ENCODE data around the gene GLS2. TPM values are rescaled to one million over a fixed set of nuclear protein-coding genes. Genes with fewer than 3 reads are reported as not detected.
A peak's percentile ranks its signal among the peaks of the same experiment; 100 is the strongest.

Gene GLS2
- total RNA-seq, 2 experiments from 2014 or later: 0.70 to 1.1 TPM

DNA sequence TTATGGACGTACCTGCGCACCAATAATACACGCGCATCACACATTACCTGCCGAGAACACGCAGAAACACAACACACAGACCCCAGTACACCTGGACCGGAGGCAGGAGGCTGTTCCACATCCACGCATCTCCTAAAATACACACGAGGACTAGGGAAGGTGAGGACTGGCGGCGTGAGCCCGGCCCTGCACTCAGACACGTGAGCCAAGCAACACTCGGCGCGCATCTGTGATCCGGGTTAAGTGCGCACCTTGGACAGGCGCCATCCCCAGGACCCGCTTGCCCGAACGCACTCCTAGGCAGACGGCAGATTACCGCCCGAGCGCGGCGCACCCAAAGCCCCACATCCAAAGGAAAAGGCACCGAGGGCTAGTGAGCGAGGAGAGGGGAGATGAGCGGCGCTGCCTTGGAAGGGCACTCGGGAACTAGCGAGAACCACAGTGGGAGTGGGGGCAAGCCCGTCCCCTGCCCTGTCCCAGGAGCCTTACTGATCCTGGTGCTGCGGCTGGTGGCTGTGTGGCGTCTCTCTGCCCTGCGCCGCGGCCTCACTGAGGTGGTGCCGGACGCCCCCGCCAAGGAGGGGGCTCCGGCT, 417 bp downstream of the GLS2 start:
- H3K27ac Mint-ChIP-seq: no peak overlapping the region
- ChIA-PET CTCF (interaction anchor here (1.0 to 1.3 kb wide), 3 partner anchors 14 to 106 kb away, joined by 3 to 4 read pairs (median 3); no protein-coding TSS in a partner anchor), POLR2A (interaction anchor here (1.2 kb wide), 1 partner anchor 20 kb away, joined by 4 read pairs; the partner anchor contains the start of gene SPRYD4)
- ATAC-seq (peak; percentile 46), DNase-seq (peak; percentile 27)
- peak overlapping the region; percentile 76 for H3K4me3 Mint-ChIP-seq
- H3K9me3 Mint-ChIP-seq (ENCODE audit: insufficient read depth): no peaks in the 10 kb centered on the region
- peaks cover 20% of the 10 kb centered on the region for H3K4me1 Mint-ChIP-seq (ENCODE audit: low read depth)
- peaks cover 47% of the 10 kb centered on the region for H3K27me3 Mint-ChIP-seq (ENCODE audit: low read depth)
- peaks cover 3% of the 10 kb centered on the region for H3K36me3 Mint-ChIP-seq (ENCODE audit: low read depth)

DNA sequence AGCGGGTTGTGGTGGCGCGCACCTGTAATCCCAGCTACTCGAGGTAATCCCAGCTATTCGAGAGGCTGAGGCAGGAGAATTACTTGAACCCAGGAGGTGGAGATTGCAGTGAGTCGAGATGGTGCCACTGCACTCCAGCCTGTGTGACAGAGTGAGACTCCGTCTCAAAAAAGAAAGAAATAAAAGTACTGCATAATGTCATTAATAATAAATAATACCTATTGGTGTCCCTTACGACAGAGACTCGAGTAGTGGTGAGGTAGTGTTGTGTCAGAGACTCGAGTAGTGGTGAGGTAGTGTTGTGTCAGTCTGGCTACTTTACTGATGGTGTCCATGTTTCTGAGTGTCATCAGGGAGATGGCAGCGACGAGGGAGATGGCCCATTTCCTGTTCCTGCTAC, 1.3 kb downstream of the GLS2 start:
- ChIA-PET CTCF (no interaction called here), POLR2A (no interaction called here)
- peaks cover 44% of the 10 kb centered on the region for H3K27me3 Mint-ChIP-seq (ENCODE audit: low read depth)
- ATAC-seq (no peak), DNase-seq (no peak)
- H3K9me3 Mint-ChIP-seq (ENCODE audit: insufficient read depth): no peaks in the 10 kb centered on the region
- no peak overlapping the region for H3K27ac Mint-ChIP-seq
- H3K4me3 Mint-ChIP-seq: peak overlapping the region; percentile 5
- peaks cover 3% of the 10 kb centered on the region for H3K36me3 Mint-ChIP-seq (ENCODE audit: low read depth)
- H3K4me1 Mint-ChIP-seq (ENCODE audit: low read depth): peaks cover 20% of the 10 kb centered on the region

DNA sequence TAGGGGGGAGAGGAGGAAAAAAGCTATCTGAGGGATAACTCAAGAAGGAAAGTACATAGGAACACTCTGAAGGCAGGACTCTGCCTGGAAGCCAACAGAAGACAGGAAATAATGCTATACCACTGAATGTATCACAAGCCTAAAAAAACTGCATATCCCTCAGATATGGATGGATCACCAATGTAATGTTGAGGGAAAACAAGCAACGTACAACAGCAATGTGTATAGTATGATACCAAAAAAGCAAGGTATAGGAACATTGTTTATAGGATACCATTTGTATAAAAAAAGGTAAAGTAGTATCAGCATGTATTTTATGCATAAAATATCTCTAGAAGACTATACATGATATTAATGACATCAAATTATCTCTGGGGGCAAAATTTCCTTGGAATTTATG, 3.4 kb downstream of the GLS2 start:
- Mint-ChIP-seq H3K4me1 (ENCODE audit: low read depth) (peaks cover 28% of the 10 kb centered on the region), H3K36me3 (ENCODE audit: low read depth) (peaks cover 3% of the 10 kb centered on the region), H3K9me3 (ENCODE audit: insufficient read depth) (no peaks in the 10 kb centered on the region), H3K4me3 (no peak overlapping the region), H3K27me3 (ENCODE audit: low read depth) (peaks cover 28% of the 10 kb centered on the region), H3K27ac (no peak overlapping the region)
- DNase-seq (no peak), ATAC-seq (no peak)
- POLR2A ChIA-PET: no interaction called here
- CTCF ChIA-PET: interaction anchor here (1.6 kb wide), 1 partner anchor 20 kb away, joined by 4 read pairs; no protein-coding TSS in a partner anchor

DNA sequence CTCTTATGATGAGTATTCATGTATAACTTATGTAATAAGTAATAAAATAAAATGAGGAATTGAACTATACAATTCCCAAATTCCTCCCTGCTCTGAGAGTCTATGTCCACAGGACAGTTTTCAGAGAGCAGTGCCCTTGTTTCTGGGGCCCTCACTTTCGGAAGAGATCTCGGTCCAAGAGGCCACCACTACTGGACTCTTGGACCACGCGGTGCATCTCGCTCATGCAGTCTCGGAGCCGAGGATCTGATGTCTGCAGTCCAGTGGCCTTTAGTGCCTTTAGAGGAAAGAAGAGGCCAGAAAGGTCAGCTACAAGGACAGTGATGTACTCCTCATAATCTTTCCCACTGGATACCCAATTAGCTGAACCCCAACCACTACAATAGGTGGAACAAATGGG, 8.3 kb downstream of the GLS2 start:
- H3K36me3 Mint-ChIP-seq (ENCODE audit: low read depth): no peaks in the 10 kb centered on the region
- DNase-seq (no peak), ATAC-seq (no peak)
- CTCF ChIA-PET: interaction anchor here (0.9 to 3.8 kb wide), 4 partner anchors 10 to 164 kb away, joined by 3 to 13 read pairs (median 4); partner anchors contain the start of genes CNPY2 and SPRYD4
- H3K9me3 Mint-ChIP-seq (ENCODE audit: insufficient read depth): no peaks in the 10 kb centered on the region
- peaks cover 8% of the 10 kb centered on the region for H3K4me1 Mint-ChIP-seq (ENCODE audit: low read depth)
- no peak overlapping the region for H3K27ac Mint-ChIP-seq
- no peak overlapping the region for H3K4me3 Mint-ChIP-seq
- POLR2A ChIA-PET: interaction anchor here (0.8 kb wide), 1 partner anchor 166 kb away, joined by 3 read pairs; no protein-coding TSS in a partner anchor
- H3K27me3 Mint-ChIP-seq (ENCODE audit: low read depth): no peaks in the 10 kb centered on the region

DNA sequence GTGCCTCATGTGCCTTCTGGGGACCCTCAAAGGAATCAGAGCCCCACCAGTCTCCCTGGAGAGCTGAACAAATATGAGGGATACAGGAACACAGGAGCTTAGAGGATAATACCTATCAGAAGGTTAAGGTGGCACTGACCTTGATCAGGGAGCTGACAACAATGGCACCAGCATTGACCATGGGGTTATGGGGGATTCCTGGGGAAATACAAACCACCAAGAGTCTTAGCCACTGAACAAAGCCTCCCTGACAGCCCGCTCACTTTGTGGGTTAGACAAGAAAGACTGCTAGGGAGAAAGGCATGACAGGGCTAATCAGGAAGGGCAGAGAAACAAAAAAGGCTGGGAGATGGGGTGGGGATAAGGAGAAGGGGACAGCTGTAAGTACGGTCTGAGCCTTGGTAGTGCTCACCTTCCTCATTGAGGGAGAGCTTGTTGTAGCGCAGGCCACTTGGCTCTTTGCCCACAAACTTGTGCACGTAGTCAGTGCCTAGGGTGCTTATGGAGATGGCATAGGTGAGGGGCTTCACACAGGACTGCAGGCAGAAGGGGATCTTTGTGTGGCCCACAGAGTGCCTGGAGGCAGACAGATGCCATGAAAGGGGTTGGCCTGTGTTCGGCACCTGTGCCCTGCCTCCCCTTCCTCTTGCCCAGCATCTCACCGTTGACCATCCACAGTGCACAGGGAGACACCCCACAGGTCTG, 10.3 kb downstream of the GLS2 start:
- Mint-ChIP-seq H3K4me1 (ENCODE audit: low read depth) (peaks cover 8% of the 10 kb centered on the region), H3K27me3 (ENCODE audit: low read depth) (no peaks in the 10 kb centered on the region), H3K27ac (no peak overlapping the region), H3K36me3 (ENCODE audit: low read depth) (peaks cover 5% of the 10 kb centered on the region), H3K4me3 (no peak overlapping the region), H3K9me3 (ENCODE audit: insufficient read depth) (no peaks in the 10 kb centered on the region)
- ATAC-seq (no peak), DNase-seq (no peak)
- ChIA-PET CTCF (interaction anchor here (3.8 kb wide), 1 partner anchor 8 kb away, joined by 13 read pairs; the partner anchor contains the start of gene SPRYD4), POLR2A (no interaction called here)

DNA sequence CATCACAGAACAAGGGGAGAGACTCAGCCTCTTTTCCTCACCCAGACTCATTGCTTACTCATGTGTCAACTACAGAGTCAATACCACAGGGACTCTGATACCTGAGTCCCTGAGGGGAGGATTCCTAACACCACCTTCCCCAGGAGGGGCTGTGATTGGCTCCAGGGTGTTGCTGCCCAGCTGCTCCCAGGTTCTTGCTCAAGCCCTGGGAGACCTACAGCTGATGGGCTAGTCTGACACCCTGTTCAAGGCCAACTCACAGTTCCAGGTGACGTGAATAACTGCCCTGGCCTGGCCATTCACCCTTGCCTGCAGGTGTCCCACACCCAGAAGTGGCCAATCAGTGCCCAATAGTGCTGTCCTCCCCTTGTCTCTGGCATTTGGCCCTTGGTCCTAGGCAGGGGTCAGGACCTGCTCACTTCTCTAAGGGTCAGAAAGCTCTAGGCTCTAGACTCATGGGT, 11.0 kb downstream of the GLS2 start:
- H3K27ac Mint-ChIP-seq: no peak overlapping the region
- H3K36me3 Mint-ChIP-seq (ENCODE audit: low read depth): peaks cover 5% of the 10 kb centered on the region
- DNase-seq (no peak), ATAC-seq (no peak)
- no peak overlapping the region for H3K4me3 Mint-ChIP-seq
- ChIA-PET CTCF (no interaction called here), POLR2A (no interaction called here)
- peaks cover 8% of the 10 kb centered on the region for H3K4me1 Mint-ChIP-seq (ENCODE audit: low read depth)
- H3K9me3 Mint-ChIP-seq (ENCODE audit: insufficient read depth): no peaks in the 10 kb centered on the region
- H3K27me3 Mint-ChIP-seq (ENCODE audit: low read depth): no peaks in the 10 kb centered on the region

DNA sequence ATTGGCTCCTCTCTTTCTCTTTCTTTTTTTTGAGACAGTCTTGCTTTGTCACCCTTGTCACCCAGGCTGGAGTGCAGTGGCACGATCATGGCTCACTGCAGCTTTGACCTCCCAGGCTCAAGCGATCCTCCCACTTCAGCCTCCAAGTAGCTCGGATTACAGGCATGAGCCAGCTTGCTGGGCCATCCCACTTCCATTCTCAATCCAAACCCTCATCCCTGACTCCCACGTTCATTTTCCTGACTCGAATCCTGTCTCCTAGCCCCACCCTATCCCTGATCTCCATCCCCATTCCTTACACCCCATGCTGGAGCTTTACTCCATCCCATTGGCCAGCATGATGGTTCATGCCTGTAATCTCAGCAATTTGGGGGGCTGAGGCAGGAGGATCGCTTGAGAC, 11.8 kb downstream of the GLS2 start:
- Mint-ChIP-seq H3K36me3 (ENCODE audit: low read depth) (peaks cover 6% of the 10 kb centered on the region), H3K4me1 (ENCODE audit: low read depth) (peaks cover 13% of the 10 kb centered on the region), H3K9me3 (ENCODE audit: insufficient read depth) (no peaks in the 10 kb centered on the region), H3K27me3 (ENCODE audit: low read depth) (no peaks in the 10 kb centered on the region), H3K27ac (no peak overlapping the region), H3K4me3 (no peak overlapping the region)
- CTCF ChIA-PET: no interaction called here
- DNase-seq (no peak), ATAC-seq (no peak)
- POLR2A ChIA-PET: no interaction called here

DNA sequence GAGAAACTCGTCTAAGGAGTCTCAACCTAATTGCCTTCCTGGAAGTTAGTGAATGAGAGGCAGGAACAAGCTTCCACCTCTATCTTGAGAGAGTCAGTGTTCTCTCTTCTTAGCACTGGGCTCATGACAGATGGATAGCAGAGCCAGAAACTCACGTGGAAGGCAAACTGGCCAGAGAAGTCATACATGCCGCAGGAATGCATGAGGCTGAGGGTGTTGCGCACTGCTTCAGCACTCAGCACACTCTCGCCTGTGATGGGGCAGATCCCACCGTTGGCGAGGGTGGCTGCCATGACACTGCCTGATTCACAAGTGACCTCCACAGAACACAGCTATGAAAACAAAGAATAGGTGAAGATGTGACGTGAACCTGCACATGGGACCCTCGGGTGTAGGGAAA, 13.6 kb downstream of the GLS2 start:
- Mint-ChIP-seq H3K27ac (no peak overlapping the region), H3K4me3 (no peak overlapping the region), H3K27me3 (ENCODE audit: low read depth) (no peaks in the 10 kb centered on the region), H3K4me1 (ENCODE audit: low read depth) (peaks cover 18% of the 10 kb centered on the region), H3K9me3 (ENCODE audit: insufficient read depth) (no peaks in the 10 kb centered on the region), H3K36me3 (ENCODE audit: low read depth) (peaks cover 15% of the 10 kb centered on the region)
- POLR2A ChIA-PET: no interaction called here
- DNase-seq: no peak
- CTCF ChIA-PET: no interaction called here
- no peak for ATAC-seq

DNA sequence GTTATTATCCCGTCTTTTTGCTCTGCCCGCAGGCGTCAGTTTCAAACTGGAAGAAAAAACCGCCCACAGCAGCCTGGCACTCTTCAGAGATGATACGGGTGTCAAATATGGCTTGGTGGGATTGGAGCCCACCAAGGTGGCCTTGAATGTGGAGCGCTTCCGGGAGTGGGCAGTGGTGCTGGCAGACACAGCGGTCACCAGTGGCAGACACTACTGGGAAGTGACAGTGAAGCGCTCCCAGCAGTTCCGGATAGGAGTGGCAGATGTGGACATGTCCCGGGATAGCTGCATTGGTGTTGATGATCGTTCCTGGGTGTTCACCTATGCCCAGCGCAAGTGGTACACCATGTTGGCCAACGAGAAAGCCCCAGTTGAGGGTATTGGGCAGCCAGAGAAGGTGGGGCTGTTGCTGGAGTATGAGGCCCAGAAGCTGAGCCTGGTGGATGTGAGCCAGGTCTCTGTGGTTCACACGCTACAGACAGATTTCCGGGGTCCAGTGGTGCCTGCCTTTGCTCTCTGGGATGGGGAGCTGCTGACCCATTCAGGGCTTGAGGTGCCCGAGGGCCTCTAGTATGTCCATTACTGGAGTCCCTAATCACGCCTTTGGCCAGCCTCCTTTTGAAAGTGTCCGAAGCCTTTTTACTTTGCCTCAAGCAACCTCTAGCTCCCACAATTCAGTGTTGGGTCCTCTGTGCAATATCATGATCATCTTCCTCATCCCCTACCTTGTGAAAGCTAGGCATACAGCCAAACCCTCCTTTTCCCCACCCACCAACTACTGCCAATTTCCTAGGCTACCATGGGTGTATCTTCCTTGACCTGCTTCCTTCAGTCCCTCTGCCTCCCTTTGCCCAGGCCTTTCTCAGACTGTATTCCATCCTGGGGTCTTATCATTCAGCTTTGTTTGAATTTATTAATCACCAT, 18.7 kb downstream of the GLS2 start:
- ATAC-seq: no peak
- Mint-ChIP-seq H3K4me3 (peak overlapping the region; percentile 87), H3K9me3 (ENCODE audit: insufficient read depth) (no peaks in the 10 kb centered on the region), H3K36me3 (ENCODE audit: low read depth) (peaks cover 18% of the 10 kb centered on the region), H3K4me1 (ENCODE audit: low read depth) (peaks cover 25% of the 10 kb centered on the region), H3K27me3 (ENCODE audit: low read depth) (no peaks in the 10 kb centered on the region), H3K27ac (peak overlapping the region; percentile 93)
- DNase-seq: no peak
- ChIA-PET POLR2A (interaction anchor here (0.6 to 2.5 kb wide), 3 partner anchors 109 to 351 kb away, joined by 3 to 11 read pairs (median 4); partner anchors contain the start of genes STAT2 and ZC3H10), CTCF (interaction anchor here (0.6 to 2.7 kb wide), 4 partner anchors 10 to 109 kb away, joined by 3 to 13 read pairs (median 5); partner anchors contain the start of genes STAT2 and TIMELESS)

DNA sequence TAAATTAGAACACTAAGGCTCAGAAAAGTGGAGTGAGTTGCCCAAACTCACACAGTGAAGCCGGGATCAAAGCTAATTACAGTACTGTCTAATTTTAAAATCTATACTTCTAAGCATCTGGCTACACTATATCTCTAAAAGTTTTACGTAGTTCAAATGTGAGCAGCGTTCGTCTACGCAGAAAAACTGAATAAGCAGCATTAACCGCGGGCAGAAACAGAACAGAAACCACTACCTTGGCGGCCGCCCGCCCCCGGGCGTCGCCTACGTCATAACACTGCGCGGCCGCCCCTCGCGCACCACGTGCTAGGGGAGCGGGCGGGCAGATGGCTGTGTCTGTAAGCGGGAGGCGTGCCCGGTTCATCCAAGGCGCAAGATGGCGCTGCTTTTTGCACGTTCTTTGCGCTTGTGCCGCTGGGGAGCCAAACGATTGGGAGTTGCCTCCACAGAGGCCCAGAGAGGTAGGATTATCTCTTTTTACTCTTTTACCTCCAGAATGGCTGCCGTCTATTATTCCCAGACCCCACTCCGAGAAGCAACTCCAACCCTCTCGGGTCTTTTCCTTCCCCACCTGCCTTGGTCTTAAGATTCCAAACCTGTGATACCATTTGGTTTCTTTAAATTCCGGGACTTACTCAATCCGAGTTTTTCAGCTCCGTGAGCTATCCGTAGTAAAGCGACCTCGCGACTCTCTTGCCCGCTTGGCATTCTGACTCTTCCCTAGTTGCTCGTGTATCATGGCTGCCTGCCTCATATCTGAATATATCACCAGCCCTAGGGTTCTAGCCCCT, 19.6 kb downstream of the GLS2 start, which contains the start of gene SPRYD4:
Gene SPRYD4 (plus strand): TSS at position 363 of the 791 bp plus-strand sequence. CDS start 14 bp downstream, at position 377.
- ChIA-PET POLR2A (interaction anchor here (0.9 to 2.5 kb wide), 5 partner anchors 12 to 220 kb away, joined by 3 to 11 read pairs (median 4); partner anchors contain the start of genes GLS2, STAT2 and TIMELESS), CTCF (interaction anchor here (1.0 to 2.7 kb wide), 6 partner anchors 11 to 247 kb away, joined by 3 to 13 read pairs (median 4); partner anchors contain the start of genes CNPY2, RNF41 and TIMELESS)
- H3K9me3 Mint-ChIP-seq (ENCODE audit: insufficient read depth): no peaks in the 10 kb centered on the region
- DNase-seq (peak; percentile 95), ATAC-seq (peak; percentile 97)
- H3K4me3 Mint-ChIP-seq: peak within 1 kb of the TSS; percentile 87
- no peaks in the 10 kb centered on the region for H3K27me3 Mint-ChIP-seq (ENCODE audit: low read depth)
- H3K36me3 Mint-ChIP-seq (ENCODE audit: low read depth): peaks cover 16% of the 10 kb centered on the region
- peak within 1 kb of the TSS; percentile 93 for H3K27ac Mint-ChIP-seq
- peaks cover 28% of the 10 kb centered on the region for H3K4me1 Mint-ChIP-seq (ENCODE audit: low read depth)

Measured in activated CD8-positive, alpha-beta T cell treated with anti-CD3 and anti-CD28 coated beads, Interleukin-2, amount 10 ng/mL, durations not matched to agents 7 days and 5 days (primary cell).